HG02973 (cell line): ENCODE results near the gene PCBP1.
"Not testable (repeated sequence)": the region's sequence is repeated elsewhere in the genome, so short reads cannot be mapped to it uniquely, and the experiment has no call there.

Experiments
- ATAC-seq: cut with Tn5 transposase; IDR thresholded peaks from one replicate; pipeline ENCODE4 v1.9.1; 2021; ENCODE audit warnings: moderate library complexity; ENCODE audit not compliant: unreplicated experiment

The PCBP1 gene

DNA sequence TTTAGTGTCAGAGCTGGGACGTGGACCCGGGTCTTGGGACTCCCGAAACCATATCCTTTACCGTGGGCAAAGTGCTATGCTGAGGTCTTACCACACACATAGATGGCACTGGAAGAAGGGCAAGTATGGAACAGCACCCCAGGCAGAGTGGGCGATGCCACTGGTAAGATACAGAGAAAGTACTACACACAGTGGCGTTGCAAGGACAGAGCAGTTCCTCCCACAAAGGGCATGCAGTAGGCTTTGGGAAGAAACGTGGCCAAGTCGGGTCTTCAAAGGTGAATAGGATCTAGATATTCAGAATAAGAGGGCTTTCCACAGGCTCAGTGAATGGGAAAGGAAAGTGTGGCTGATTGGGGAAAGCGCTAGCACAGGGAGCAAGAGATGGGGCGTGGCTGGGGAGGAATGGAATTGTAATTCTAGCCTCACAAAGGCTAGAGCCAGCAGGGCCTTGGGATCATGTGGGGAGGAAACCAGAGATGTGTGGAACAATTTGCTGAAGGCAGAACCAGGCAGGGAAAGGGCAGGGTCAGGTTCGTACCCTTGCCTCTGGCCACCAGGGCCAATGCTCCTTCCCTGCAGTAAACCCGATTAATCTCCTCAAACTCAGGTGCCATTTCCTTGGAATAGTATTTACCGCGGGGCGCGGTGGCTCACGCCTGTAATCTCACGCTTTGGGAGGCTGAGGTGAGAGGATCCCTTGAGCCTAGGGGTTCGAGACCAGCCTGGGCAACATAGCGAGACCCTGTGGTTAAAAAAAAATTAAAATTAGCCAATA lies 36.0 kb downstream of the PCBP1 start:
- ATAC-seq = no peak

- no peak for ATAC-seq
Observed at GRCh38 chr2:70123829-70124116, 36.5 kb downstream of the PCBP1 start.

DNA sequence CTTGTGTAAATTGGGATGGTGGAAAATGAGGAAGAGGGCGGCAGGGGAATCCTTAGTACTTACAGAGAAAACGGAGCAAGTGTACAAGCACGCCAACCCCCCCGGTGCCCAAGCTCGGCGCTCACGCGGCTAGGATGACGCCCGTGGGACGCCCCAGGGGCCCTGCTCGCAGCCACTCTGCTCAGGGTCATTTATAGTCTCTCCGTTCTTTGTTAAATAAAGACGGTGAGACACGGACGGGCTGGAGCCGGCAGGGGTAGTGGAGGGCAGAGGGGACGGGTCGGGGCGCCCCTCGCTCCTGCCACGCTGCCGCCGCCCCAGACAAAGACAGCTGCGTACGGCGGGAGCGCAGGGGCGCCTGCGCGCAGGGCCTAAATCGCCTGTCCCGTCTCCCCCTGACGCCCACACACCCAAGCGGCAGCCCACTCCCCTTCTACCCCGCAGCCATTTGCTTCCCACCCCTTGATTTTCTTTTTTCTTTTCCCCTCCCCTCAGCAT lies 37.8 kb downstream of the PCBP1 start:
- no peak for ATAC-seq

DNA sequence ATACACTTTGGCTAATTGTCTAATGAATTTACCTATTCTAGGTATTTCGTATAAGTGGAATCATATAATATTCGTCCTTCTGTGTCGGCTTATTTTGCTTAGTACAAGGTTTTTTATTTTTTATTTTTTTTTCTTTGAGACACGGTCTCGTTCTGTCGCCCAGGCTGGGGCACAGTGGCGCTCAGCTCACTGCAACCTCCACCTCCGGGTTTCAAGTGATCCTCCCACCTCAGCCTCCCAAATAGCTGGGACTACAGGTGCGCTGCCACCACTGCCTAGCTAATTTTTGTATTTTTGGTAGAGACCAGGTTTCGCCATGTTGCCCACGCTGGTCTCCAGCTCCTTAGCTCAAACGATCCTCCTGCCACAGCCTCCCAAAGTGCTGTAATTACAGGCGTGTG lies 38.2 kb downstream of the PCBP1 start:
- no peak for ATAC-seq

DNA sequence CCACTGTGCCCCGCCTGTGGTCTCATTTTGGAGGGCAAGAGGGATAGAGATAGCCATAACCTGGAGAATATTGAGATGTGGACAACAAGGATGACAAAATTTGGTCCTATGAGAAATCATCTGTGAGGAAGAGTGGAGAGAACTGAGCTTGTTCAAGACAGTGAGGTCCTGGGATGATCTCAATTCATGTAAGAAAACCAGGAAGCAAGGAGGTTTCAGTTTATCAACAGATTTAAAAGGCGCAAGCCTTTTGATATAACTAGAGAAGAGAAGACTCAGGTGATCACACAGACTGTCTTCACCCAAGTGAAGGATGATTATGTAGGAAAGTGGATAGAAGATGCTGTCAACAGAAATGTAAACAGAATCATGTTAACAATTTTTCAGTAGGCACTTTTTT lies 39.1 kb downstream of the PCBP1 start:
- no peak for ATAC-seq

GRCh38 chr2:70128005-70128404 lies 40.7 kb downstream of the PCBP1 start:
- ATAC-seq = no peak

- ATAC-seq = not testable (repeated sequence)
Observed at GRCh38 chr2:70131344-70132143, 44.3 kb downstream of the PCBP1 start.

GRCh38 chr2:70132244-70133126 lies 45.2 kb downstream of the PCBP1 start:
- peak; percentile 31 for ATAC-seq

- ATAC-seq = no peak
Observed at GRCh38 chr2:70133127-70133452, 45.8 kb downstream of the PCBP1 start.

GRCh38 chr2:70133491-70134322 lies 46.4 kb downstream of the PCBP1 start:
- ATAC-seq = no peak

- not testable (repeated sequence) for ATAC-seq
Observed at GRCh38 chr2:70134323-70134983, 47.2 kb downstream of the PCBP1 start.
